Testis (tissue), 2 donors: Measurements from ENCODE around the gene VPS8.

ENCODE experiments used
- POLR2A ChIP-seq: fragments of 450-650 bp; IDR thresholded peaks from one replicate; pipeline ENCODE4 v1.6.1; 2017; ENCODE audit warnings: antibody characterized with exemption, mild to moderate bottlenecking, moderate library complexity
- TF ChIP-seq, protein P1 (sequence below), 3 experiments: fragments of 450-650 bp in 2 of 3; fragments of 200-600 bp in 1 of 3; sonication (generic) in 1 of 3; IDR thresholded peaks; one replicate each; pipeline ENCODE4 v1.5.1; 2016 to 2019; ENCODE audit warnings: antibody characterized with exemption in 3 of 3, mild to moderate bottlenecking in 2 of 3, moderate library complexity in 1 of 3

DNA sequence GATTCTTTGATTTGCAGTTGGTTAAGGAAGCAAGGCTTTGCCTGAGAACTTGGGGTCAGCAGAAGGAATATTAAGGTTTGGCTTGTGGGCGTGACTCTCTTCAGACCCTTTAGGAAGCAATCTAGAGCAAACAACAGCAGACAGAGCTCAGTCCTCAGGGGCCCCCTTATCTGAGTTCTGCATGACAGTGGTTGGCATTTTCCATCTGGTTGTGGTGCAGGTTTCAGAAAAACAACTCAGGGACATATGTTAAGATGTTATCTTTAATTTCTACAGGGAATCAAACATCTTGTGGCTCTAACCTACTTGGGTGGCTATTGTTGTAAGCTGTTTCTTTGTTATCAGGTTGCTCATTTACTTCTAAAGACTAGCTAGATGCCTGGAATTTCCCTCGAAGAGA lies 141.4 kb downstream of the VPS8 start:
- TF ChIP-seq, protein P1, sequence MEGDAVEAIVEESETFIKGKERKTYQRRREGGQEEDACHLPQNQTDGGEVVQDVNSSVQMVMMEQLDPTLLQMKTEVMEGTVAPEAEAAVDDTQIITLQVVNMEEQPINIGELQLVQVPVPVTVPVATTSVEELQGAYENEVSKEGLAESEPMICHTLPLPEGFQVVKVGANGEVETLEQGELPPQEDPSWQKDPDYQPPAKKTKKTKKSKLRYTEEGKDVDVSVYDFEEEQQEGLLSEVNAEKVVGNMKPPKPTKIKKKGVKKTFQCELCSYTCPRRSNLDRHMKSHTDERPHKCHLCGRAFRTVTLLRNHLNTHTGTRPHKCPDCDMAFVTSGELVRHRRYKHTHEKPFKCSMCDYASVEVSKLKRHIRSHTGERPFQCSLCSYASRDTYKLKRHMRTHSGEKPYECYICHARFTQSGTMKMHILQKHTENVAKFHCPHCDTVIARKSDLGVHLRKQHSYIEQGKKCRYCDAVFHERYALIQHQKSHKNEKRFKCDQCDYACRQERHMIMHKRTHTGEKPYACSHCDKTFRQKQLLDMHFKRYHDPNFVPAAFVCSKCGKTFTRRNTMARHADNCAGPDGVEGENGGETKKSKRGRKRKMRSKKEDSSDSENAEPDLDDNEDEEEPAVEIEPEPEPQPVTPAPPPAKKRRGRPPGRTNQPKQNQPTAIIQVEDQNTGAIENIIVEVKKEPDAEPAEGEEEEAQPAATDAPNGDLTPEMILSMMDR (IDR thresholded peaks at IDR 0.05) = no peak
- no peak for TF ChIP-seq POLR2A
